ENCODE results near the gene PCDHGB2.

DNA sequence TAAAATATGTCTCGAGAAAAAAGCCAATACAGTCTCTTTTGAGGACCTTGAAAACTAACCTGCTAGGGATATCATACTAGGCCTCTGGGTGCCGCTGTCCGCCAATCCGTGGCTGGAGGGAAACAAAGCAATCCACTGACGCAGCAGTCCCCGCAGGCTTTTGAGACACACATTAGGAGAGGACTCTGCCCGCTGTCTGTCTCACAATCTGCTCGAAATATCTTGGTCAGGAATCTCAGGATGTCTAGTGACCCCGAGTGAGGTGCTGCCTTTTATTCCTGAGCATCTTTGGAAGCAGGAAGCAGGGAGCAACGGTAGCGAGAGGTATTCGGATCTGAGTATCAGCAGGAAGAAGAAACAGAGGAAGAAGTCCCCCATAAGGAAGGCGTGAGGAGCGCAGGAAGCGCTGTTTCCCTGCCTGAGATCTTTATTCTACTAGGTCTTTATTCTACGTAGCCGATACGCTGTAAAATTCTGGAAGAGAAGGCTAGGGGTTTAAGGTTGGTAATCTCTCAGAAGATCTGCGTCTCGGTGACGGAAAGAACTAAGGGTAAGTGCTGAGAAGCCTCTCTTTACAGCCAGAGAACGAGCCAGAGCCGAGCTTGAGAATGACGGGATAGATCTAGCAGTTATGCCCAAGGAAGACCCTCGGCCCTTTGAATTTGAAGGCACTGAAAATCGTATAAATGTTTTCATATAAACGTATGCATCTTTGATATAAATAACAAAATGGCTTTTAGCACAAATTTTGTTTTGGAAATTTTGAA is 33.5 kb upstream of the PCDHGB2 start:
- TF ChIP-seq POLR2A (IDR thresholded peaks at IDR 0.05) (no peak), CTCF (IDR thresholded peaks at IDR 0.05) (peak in 5 of 6 experiments; percentile 19 to 48 (median 38))
